GM12878 (cell line): ENCODE data around the gene MEIS2. TPM values are rescaled to one million over a fixed set of nuclear protein-coding genes. Genes with fewer than 3 reads are reported as not detected.

ENCODE experiments used
- ETV6 ChIP-seq, 2 experiments: fragments of 450-650 bp in 1 of 2; IDR thresholded peaks in 1 of 2; conservative IDR thresholded peaks in 1 of 2; 2 replicates each; pipeline ENCODE4 v1.6.1; 2014; ENCODE audit warnings: antibody characterized with exemption in 1 of 2, borderline replicate concordance in 1 of 2, low read depth in 1 of 2, mild to moderate bottlenecking in 1 of 2, moderate library complexity in 1 of 2
- MYC ChIP-seq: IDR thresholded peaks from 2 replicates; pipeline ENCODE4 v1.6.1; 2011; ENCODE audit warnings: mild to moderate bottlenecking, low read length, moderate library complexity, inconsistent platforms; ENCODE audit not compliant: insufficient read depth, insufficient replicate concordance, insufficient read length, severe bottlenecking
- WRNIP1 ChIP-seq: IDR thresholded peaks from 2 replicates; pipeline ENCODE4 v1.6.1; 2011; ENCODE audit warnings: low read depth, low read length, improper control_type of control experiment, borderline replicate concordance
- ZBTB33 ChIP-seq: fragments of 450-650 bp; IDR thresholded peaks from 2 replicates; pipeline ENCODE4 v1.6.1; 2017; ENCODE audit warnings: mild to moderate bottlenecking
- polyA plus RNA-seq, 11 experiments: library from polyadenylated mRNA; depleted of rRNA in 4 of 11; unstranded in 6 of 11; stranded (reverse) in 5 of 11; fragments of >200 nt; fragmentation: Nextera tagmentation in 4 of 11; fragmentation: Illumina TruSeq in 1 of 11; extraction: Ambion mirVana in 4 of 11; extraction: Trizol in 1 of 11; gene quantifications; 1 replicate in 1 of 11; 2 replicates in 10 of 11; pipeline versions ENCODE4 v1.2.1 to v1.2.3, GENCODE V29; 2011 to 2016; ENCODE audit warnings: inconsistent platforms in 2 of 11, missing spikeins in 2 of 11, low read depth in 1 of 11
- total RNA-seq, 4 experiments: library from RNA; depleted of rRNA in 3 of 4; stranded (reverse); fragments of >200 nt in 3 of 4; fragmentation: Illumina TruSeq in 1 of 4; extraction: Trizol in 1 of 4; gene quantifications; 2 replicates each; pipeline versions ENCODE4 v1.2.1 to v1.2.3, GENCODE V29; 2013 to 2021
- TF ChIP-seq, protein P1 (sequence below): fragments of 450-650 bp; IDR thresholded peaks from 2 replicates; pipeline ENCODE4 v1.6.1; 2016; ENCODE audit warnings: mild to moderate bottlenecking
- TF ChIP-seq, protein P2 (sequence below): fragments of 450-650 bp; IDR thresholded peaks from 2 replicates; pipeline ENCODE4 v1.6.1; 2017; ENCODE audit warnings: mild to moderate bottlenecking, moderate library complexity

MEIS2 gene
- total and polyA plus RNA-seq, 10 of the 15 experiments (the other 5 are each of a cell fraction or from before 2014, with no cell fraction given), result 9.2 to 54.0 (median 20.4) TPM

DNA sequence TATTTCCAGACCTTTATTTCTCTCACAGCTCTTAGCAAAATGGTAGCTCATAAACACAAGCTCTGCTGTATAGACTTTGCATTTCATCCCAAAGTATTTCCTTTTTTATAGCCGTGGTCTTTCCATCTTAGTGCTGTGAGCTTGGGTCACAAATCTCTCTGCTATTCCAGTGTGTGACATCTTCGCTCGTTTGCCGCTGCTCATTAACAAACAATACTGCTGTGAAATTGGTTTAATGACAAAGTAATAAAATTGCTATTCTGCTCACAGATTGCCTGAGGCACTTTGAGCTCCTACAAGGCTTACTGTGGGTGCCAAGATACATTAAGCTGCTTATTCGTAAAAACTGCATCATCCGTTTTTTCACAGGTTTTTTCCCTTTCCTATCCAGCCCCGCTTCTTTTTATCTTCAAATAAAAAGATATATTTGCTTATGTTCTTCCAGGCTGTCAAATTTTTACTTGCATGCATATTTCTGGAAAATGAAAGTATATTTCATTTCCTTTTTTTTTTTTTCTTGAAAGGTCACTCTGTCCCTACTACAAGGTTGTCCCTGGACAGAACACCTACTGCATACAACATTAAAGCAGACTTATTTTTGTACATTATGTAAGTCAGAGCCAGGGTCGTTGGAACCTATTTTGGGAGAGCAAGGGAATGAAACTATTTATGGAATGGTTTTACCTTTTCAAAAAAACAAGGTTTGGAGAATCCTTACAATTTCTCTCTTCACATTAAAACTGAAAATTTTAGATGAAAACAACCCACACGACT lies 174.5 kb downstream of the MEIS2 start (continued):
- TF ChIP-seq ETV6 (conservative IDR thresholded peaks at IDR 0.05 in 1 of 2, IDR thresholded peaks at IDR 0.05 in 1 of 2; ENCODE audit: borderline replicate concordance in 1 of 2, low read depth in 1 of 2) (no peak), ZBTB33 (no peak), MYC (no peak), WRNIP1 (no peak)
- TF ChIP-seq, protein P1, sequence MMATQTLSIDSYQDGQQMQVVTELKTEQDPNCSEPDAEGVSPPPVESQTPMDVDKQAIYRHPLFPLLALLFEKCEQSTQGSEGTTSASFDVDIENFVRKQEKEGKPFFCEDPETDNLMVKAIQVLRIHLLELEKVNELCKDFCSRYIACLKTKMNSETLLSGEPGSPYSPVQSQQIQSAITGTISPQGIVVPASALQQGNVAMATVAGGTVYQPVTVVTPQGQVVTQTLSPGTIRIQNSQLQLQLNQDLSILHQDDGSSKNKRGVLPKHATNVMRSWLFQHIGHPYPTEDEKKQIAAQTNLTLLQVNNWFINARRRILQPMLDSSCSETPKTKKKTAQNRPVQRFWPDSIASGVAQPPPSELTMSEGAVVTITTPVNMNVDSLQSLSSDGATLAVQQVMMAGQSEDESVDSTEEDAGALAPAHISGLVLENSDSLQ, result no peak
- TF ChIP-seq, protein P2, sequence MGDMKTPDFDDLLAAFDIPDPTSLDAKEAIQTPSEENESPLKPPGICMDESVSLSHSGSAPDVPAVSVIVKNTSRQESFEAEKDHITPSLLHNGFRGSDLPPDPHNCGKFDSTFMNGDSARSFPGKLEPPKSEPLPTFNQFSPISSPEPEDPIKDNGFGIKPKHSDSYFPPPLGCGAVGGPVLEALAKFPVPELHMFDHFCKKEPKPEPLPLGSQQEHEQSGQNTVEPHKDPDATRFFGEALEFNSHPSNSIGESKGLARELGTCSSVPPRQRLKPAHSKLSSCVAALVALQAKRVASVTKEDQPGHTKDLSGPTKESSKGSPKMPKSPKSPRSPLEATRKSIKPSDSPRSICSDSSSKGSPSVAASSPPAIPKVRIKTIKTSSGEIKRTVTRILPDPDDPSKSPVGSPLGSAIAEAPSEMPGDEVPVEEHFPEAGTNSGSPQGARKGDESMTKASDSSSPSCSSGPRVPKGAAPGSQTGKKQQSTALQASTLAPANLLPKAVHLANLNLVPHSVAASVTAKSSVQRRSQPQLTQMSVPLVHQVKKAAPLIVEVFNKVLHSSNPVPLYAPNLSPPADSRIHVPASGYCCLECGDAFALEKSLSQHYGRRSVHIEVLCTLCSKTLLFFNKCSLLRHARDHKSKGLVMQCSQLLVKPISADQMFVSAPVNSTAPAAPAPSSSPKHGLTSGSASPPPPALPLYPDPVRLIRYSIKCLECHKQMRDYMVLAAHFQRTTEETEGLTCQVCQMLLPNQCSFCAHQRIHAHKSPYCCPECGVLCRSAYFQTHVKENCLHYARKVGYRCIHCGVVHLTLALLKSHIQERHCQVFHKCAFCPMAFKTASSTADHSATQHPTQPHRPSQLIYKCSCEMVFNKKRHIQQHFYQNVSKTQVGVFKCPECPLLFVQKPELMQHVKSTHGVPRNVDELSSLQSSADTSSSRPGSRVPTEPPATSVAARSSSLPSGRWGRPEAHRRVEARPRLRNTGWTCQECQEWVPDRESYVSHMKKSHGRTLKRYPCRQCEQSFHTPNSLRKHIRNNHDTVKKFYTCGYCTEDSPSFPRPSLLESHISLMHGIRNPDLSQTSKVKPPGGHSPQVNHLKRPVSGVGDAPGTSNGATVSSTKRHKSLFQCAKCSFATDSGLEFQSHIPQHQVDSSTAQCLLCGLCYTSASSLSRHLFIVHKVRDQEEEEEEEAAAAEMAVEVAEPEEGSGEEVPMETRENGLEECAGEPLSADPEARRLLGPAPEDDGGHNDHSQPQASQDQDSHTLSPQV, result no peak
